Stomach (tissue), 9 donors: ENCODE data around the gene CELSR3. TPM values are rescaled to one million over a fixed set of nuclear protein-coding genes. Genes with fewer than 3 reads are reported as not detected.

Experiments used
- DNase-seq, 2 donors: peaks; one replicate each; pipeline versions ENCODE4 v3.0.0 to v3.0.0-alpha.2; 2013 to 2019
- H3K27ac ChIP-seq, 5 donors: fragments of 200-600 bp in 4 of 5; sonication (generic) in 4 of 5; one replicate each; pipeline ENCODE4 v1.5.1; 2013 to 2019; ENCODE audit warnings: mild to moderate bottlenecking in 1 of 5, moderate library complexity in 1 of 5
- H3K27me3 ChIP-seq, 3 donors: fragments of 200-600 bp; sonication (generic); one replicate each; pipeline ENCODE4 v1.5.1; 2017 to 2019; ENCODE audit warnings: mixed run types in 1 of 3
- H3K36me3 ChIP-seq, 4 donors: fragments of 200-600 bp; sonication (generic); 1 replicate in 3 of 4; 2 replicates in 1 of 4; pipeline ENCODE4 v1.5.1; 2016 to 2019
- H3K4me1 ChIP-seq, 4 donors: fragments of 200-600 bp; sonication (generic); one replicate each; pipeline ENCODE4 v1.5.1; 2016 to 2019
- H3K4me3 ChIP-seq, 4 donors: fragments of 200-600 bp; sonication (generic) in 3 of 4; one replicate each; pipeline ENCODE4 v1.5.1; 2016 to 2019; ENCODE audit warnings: mild to moderate bottlenecking in 1 of 4
- H3K9me3 ChIP-seq, 4 donors: fragments of 200-600 bp; sonication (generic); one replicate each; pipeline ENCODE4 v1.5.1; 2016 to 2019
- CTCF ChIP-seq, 7 experiments: fragments of 450-650 bp in 4 of 7; fragments of 200-600 bp in 3 of 7; sonication (generic) in 3 of 7; IDR thresholded peaks; one replicate each; pipeline ENCODE4 v1.5.1; 2016 to 2019; ENCODE audit warnings: antibody characterized with exemption in 7 of 7, control low read depth in 2 of 7, mild to moderate bottlenecking in 1 of 7
- EP300 ChIP-seq: sonication (generic); formaldehyde crosslinking; IDR thresholded peaks from one replicate; pipeline ENCODE4 v1.6.1; 2017; ENCODE audit warnings: antibody characterized with exemption
- POLR2A ChIP-seq, 4 donors: fragments of 450-650 bp; IDR thresholded peaks; one replicate each; pipeline ENCODE4 v1.6.1; 2016; ENCODE audit warnings: antibody characterized with exemption in 4 of 4, control low read depth in 2 of 4, mild to moderate bottlenecking in 1 of 4, moderate library complexity in 1 of 4
- POLR2AphosphoS5 ChIP-seq, 3 donors: sonication (generic); formaldehyde crosslinking; IDR thresholded peaks; one replicate each; pipeline ENCODE4 v1.6.1; 2016; ENCODE audit warnings: antibody characterized with exemption in 3 of 3
- WGBS, 5 donors: extraction: QIAGEN DNeasy Blood & Tissue Kit in 3 of 5; methylation state at CpG; one replicate each; pipeline versions ENCODE4 v1.1.5 to v1.1.7; 2013 to 2018; 5-methylcytosine and 5-hydroxymethylcytosine counted together
- intact Hi-C: fragments of 100-400 bp; cut with DNase I; formaldehyde crosslinking; loops from one replicate; pipeline ENCODE4 v1.15.1; 2023; ENCODE audit warnings: low total_unique reads
- polyA plus RNA-seq, 3 donors: library from polyadenylated mRNA; stranded (reverse); fragments of 200-250 nt; gene quantifications; one replicate each; pipeline ENCODE4 v1.2.3, GENCODE V29; 2013
- total RNA-seq, 5 donors: library from RNA; depleted of rRNA; stranded (reverse); fragments of >200 nt; gene quantifications; one replicate each; pipeline versions ENCODE4 v1.1.0 to v1.2.3, GENCODE V29; 2014 to 2016
- donor health status: healthy with polysubstance abuse.
- donor health status: Bipolar disorder and iron deficiency.
- donor health status: healthy.

CELSR3 gene
- total and polyA plus RNA-seq, 8 donors: 0.15 to 2.3 (median 1.5) TPM; not detected in 1

- no peak overlapping the region for H3K27ac ChIP-seq
- DNase-seq: no peak
- WGBS, 5 donors: 65 to 85% (median 83%) methylated on average over 6 to 12 of the region's 12 CpGs
- intact Hi-C loops: no loop called here
- no peaks in the 10 kb centered on the region for H3K9me3 ChIP-seq
- H3K4me1 ChIP-seq: peaks cover 3 to 5% (median 4%) of the 10 kb centered on the region in 4 donors
- H3K36me3 ChIP-seq: no peaks in the 10 kb centered on the region
- TF ChIP-seq CTCF (IDR thresholded peaks at IDR 0.05): no peak
- no peak for TF ChIP-seq POLR2AphosphoS5 (IDR thresholded peaks at IDR 0.05)
- no peak for TF ChIP-seq EP300
- TF ChIP-seq POLR2A (IDR thresholded peaks at IDR 0.05): no peak
- H3K4me3 ChIP-seq: no peak overlapping the region
- H3K27me3 ChIP-seq: peaks cover 0 to 4% (median 0%) of the 10 kb centered on the region in 3 donors
These were observed 12.0 kb downstream of the CELSR3 start for GRCh38 chr3:48650723-48651122.

GRCh38 chr3:48648188-48648850 lies 14.4 kb downstream of the CELSR3 start:
- Histone ChIP-seq H3K27me3 (no peaks in the 10 kb centered on the region), H3K4me1 (no peaks in the 10 kb centered on the region), H3K36me3 (no peaks in the 10 kb centered on the region), H3K4me3 (no peak overlapping the region), H3K27ac (no peak overlapping the region), H3K9me3 (no peaks in the 10 kb centered on the region)
- no peak for DNase-seq
- no peak for TF ChIP-seq EP300
- WGBS, 5 donors: 79 to 85% (median 81%) methylated on average over 14 to 15 of the region's 15 CpGs
- intact Hi-C loops: no loop called here

GRCh38 chr3:48647714-48648113 lies 15.0 kb downstream of the CELSR3 start:
- intact Hi-C loops: no loop called here
- DNase-seq: no peak
- 78 to 86% (median 85%) methylated on average over 4 to 9 of the region's 9 CpGs for WGBS, 5 donors

GRCh38 chr3:48644898-48645760 lies 17.6 kb downstream of the CELSR3 start:
- DNase-seq: no peak
- H3K27ac ChIP-seq: no peak overlapping the region
- no peaks in the 10 kb centered on the region for H3K9me3 ChIP-seq
- TF ChIP-seq CTCF (IDR thresholded peaks at IDR 0.05) (no peak), POLR2AphosphoS5 (IDR thresholded peaks at IDR 0.05) (no peak), EP300 (no peak), POLR2A (IDR thresholded peaks at IDR 0.05) (no peak)
- WGBS, 5 donors: 87 to 95% (median 89%) methylated on average over 18 to 22 of the region's 22 CpGs
- no peak overlapping the region for H3K4me3 ChIP-seq
- H3K27me3 ChIP-seq: no peaks in the 10 kb centered on the region
- intact Hi-C loops: no loop called here
- no peaks in the 10 kb centered on the region for H3K36me3 ChIP-seq
- no peaks in the 10 kb centered on the region for H3K4me1 ChIP-seq

More at GRCh38 chr3:48647714-48648113, 15.0 kb downstream of the CELSR3 start:
- no peaks in the 10 kb centered on the region for H3K36me3 ChIP-seq
- no peaks in the 10 kb centered on the region for H3K9me3 ChIP-seq
- H3K27ac ChIP-seq: no peak overlapping the region
- H3K4me1 ChIP-seq: no peaks in the 10 kb centered on the region
- H3K27me3 ChIP-seq: no peaks in the 10 kb centered on the region
- H3K4me3 ChIP-seq: no peak overlapping the region
- TF ChIP-seq POLR2AphosphoS5 (IDR thresholded peaks at IDR 0.05) (no peak), CTCF (IDR thresholded peaks at IDR 0.05) (no peak), POLR2A (IDR thresholded peaks at IDR 0.05) (no peak), EP300 (no peak)
